Measurements from ENCODE around the gene PLEKHA4. TPM values are rescaled to one million over a fixed set of nuclear protein-coding genes. Genes with fewer than 3 reads are reported as not detected.

Gene PLEKHA4
- total and polyA plus RNA-seq, 2 donors (not counting 1 experiment from before 2014, with no cell fraction given): 4.3 to 6.2 TPM

DNA sequence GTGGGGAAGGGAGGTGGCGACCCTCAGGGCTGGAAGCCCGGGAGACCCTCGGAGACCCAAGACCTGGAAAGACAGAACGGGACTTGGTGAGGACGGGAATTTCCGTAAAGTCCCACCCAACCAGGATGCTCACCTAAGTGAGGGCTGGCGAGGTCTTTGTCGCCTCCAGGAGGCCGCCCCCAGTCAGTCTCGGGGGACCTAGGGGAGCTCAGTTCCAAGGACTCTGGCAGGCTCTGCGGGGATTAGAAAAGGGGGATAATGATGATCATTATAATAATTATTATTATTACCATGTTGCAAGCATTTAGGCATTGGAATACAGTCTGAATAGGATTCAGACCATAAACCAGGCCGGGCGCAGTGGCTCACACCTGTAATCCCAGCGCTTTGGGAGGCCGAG, 23.0 kb downstream of the PLEKHA4 start:
- Mint-ChIP-seq H3K9me3 (ENCODE audit: insufficient read depth) (no peaks in the 10 kb centered on the region), H3K4me3 (no peak overlapping the region), H3K27me3 (no peaks in the 10 kb centered on the region), H3K27ac (no peak overlapping the region), H3K4me1 (no peaks in the 10 kb centered on the region)
- Histone ChIP-seq H3K27ac (ENCODE audit: low read length in 2 of 2) (no peak overlapping the region), H2AFZ (ENCODE audit: insufficient read depth, low read depth, low read length, poor library complexity, severe bottlenecking) (no peak overlapping the region), H4K20me1 (ENCODE audit: control insufficient read depth, insufficient read depth, low read length, poor library complexity, severe bottlenecking) (no peaks in the 10 kb centered on the region), H3K4me2 (replicated peaks; ENCODE audit: low read depth, low read length, poor library complexity, severe bottlenecking) (no peak overlapping the region), H3K9ac (ENCODE audit: low read length) (no peak overlapping the region), H3K79me2 (ENCODE audit: control insufficient read depth, insufficient read depth, low read length) (no peaks in the 10 kb centered on the region), H3K9me3 (ENCODE audit: control extremely low read depth in 1 of 3, control insufficient read depth in 2 of 3, insufficient read depth in 1 of 3, low read length in 2 of 3) (no peaks in the 10 kb centered on the region), H3K27me3 (replicated peaks in 1 of 4; ENCODE audit: control extremely low read depth in 1 of 4, control insufficient read depth in 3 of 4, insufficient read depth in 4 of 4, low read length in 3 of 4) (no peaks in the 10 kb centered on the region), H3K4me1 (ENCODE audit: control insufficient read depth in 2 of 2, insufficient read depth in 2 of 2, low read length in 2 of 2) (no peaks in the 10 kb centered on the region), H3K36me3 (replicated peaks in 1 of 2; ENCODE audit: control extremely low read depth in 1 of 2, control insufficient read depth in 1 of 2, extremely low read depth in 1 of 2, insufficient read depth in 2 of 2, low read length in 1 of 2) (no peaks in the 10 kb centered on the region), H3K4me3 (ENCODE audit: control extremely low read depth in 1 of 5, extremely low read depth in 1 of 5, insufficient read depth in 1 of 5, low read depth in 2 of 5, low read length in 4 of 5) (no peak overlapping the region)
- WGBS (ENCODE audit: insufficient coverage): 93% methylated on average over 9 of the region's 15 CpGs
- DNase-seq (no peak), ATAC-seq (ENCODE audit: low read depth) (no peak)
- CTCF ChIA-PET: interaction anchor here (0.7 to 12.9 kb wide), 9 partner anchors 9 to 148 kb away, joined by 3 to 553 read pairs (median 4); partner anchors contain the start of genes HSD17B14 and RUVBL2
- POLR2A ChIA-PET: interaction anchor here (0.5 kb wide), 1 partner anchor 33 kb away, joined by 3 read pairs; no protein-coding TSS in a partner anchor
- TF ChIP-seq, protein P1, sequence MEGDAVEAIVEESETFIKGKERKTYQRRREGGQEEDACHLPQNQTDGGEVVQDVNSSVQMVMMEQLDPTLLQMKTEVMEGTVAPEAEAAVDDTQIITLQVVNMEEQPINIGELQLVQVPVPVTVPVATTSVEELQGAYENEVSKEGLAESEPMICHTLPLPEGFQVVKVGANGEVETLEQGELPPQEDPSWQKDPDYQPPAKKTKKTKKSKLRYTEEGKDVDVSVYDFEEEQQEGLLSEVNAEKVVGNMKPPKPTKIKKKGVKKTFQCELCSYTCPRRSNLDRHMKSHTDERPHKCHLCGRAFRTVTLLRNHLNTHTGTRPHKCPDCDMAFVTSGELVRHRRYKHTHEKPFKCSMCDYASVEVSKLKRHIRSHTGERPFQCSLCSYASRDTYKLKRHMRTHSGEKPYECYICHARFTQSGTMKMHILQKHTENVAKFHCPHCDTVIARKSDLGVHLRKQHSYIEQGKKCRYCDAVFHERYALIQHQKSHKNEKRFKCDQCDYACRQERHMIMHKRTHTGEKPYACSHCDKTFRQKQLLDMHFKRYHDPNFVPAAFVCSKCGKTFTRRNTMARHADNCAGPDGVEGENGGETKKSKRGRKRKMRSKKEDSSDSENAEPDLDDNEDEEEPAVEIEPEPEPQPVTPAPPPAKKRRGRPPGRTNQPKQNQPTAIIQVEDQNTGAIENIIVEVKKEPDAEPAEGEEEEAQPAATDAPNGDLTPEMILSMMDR (IDR thresholded peaks at IDR 0.05): no peak
- no peak for TF ChIP-seq EZH2 (IDR thresholded peaks at IDR 0.05; ENCODE audit: borderline replicate concordance, insufficient read depth, low read depth, low read length, poor library complexity, severe bottlenecking)
- intact Hi-C loops (cut with micrococcal nuclease): no loop called here

DNA sequence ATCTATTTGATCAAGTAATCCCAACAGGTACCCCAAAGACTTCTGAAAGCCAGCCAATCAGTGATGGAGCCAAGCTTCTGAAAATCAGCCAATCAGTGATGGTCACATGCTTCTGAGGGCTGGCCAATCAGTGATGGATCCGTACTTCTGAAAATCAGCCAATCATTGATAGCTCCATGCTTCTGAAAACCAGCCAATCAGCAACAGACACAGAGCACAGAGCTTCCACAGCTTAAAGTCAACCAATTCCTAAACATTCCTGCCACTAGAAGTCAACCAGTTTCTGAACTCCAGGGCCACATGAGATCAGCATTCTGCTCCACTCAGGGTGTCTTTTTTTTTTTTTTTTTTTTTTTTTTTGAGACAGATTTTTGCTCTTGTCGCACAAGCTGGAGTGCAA, 23.9 kb downstream of the PLEKHA4 start:
- TF ChIP-seq, protein P1 (IDR thresholded peaks at IDR 0.05): no peak
- no peak for TF ChIP-seq EZH2 (IDR thresholded peaks at IDR 0.05; ENCODE audit: borderline replicate concordance, insufficient read depth, low read depth, low read length, poor library complexity, severe bottlenecking)
- ATAC-seq (ENCODE audit: low read depth) (no peak), DNase-seq (no peak)
- Histone ChIP-seq H3K27me3 (replicated peaks in 1 of 4; ENCODE audit: control extremely low read depth in 1 of 4, control insufficient read depth in 3 of 4, insufficient read depth in 4 of 4, low read length in 3 of 4) (no peaks in the 10 kb centered on the region), H3K9me3 (ENCODE audit: control extremely low read depth in 1 of 3, control insufficient read depth in 2 of 3, insufficient read depth in 1 of 3, low read length in 2 of 3) (no peaks in the 10 kb centered on the region), H3K4me3 (ENCODE audit: control extremely low read depth in 1 of 5, extremely low read depth in 1 of 5, insufficient read depth in 1 of 5, low read depth in 2 of 5, low read length in 4 of 5) (no peak overlapping the region), H3K9ac (ENCODE audit: low read length) (no peak overlapping the region), H4K20me1 (ENCODE audit: control insufficient read depth, insufficient read depth, low read length, poor library complexity, severe bottlenecking) (no peaks in the 10 kb centered on the region), H3K4me2 (replicated peaks; ENCODE audit: low read depth, low read length, poor library complexity, severe bottlenecking) (no peak overlapping the region), H3K79me2 (ENCODE audit: control insufficient read depth, insufficient read depth, low read length) (no peaks in the 10 kb centered on the region), H3K27ac (ENCODE audit: low read length in 2 of 2) (no peak overlapping the region), H3K36me3 (replicated peaks in 1 of 2; ENCODE audit: control extremely low read depth in 1 of 2, control insufficient read depth in 1 of 2, extremely low read depth in 1 of 2, insufficient read depth in 2 of 2, low read length in 1 of 2) (no peaks in the 10 kb centered on the region), H3K4me1 (ENCODE audit: control insufficient read depth in 2 of 2, insufficient read depth in 2 of 2, low read length in 2 of 2) (no peaks in the 10 kb centered on the region), H2AFZ (ENCODE audit: insufficient read depth, low read depth, low read length, poor library complexity, severe bottlenecking) (no peak overlapping the region)
- no peaks in the 10 kb centered on the region for H3K9me3 Mint-ChIP-seq (ENCODE audit: insufficient read depth)
- CTCF ChIA-PET: interaction anchor here (0.5 to 12.9 kb wide), 14 partner anchors 8 to 342 kb away, joined by 3 to 553 read pairs (median 4); partner anchors contain the start of genes BCAT2, CA11 and HSD17B14
- POLR2A ChIA-PET: interaction anchor here (0.6 to 0.7 kb wide), 3 partner anchors 25 to 107 kb away, joined by 4 to 6 read pairs (median 5); no protein-coding TSS in a partner anchor
- 94% methylated on average over 2 of the region's 2 CpGs for WGBS (ENCODE audit: insufficient coverage)
- H3K27me3 Mint-ChIP-seq: no peaks in the 10 kb centered on the region
- H3K4me3 Mint-ChIP-seq: no peak overlapping the region
- intact Hi-C loops (cut with micrococcal nuclease): no loop called here
- no peak overlapping the region for H3K27ac Mint-ChIP-seq
- no peaks in the 10 kb centered on the region for H3K4me1 Mint-ChIP-seq
